SU-DHL-6 (cell line): Measurements from ENCODE around the gene WT1.

ENCODE experiments used
- H2AFZ ChIP-seq: fragments of 200-600 bp; sonication (generic); 2 replicates; pipeline ENCODE4 v1.6.1; 2014; ENCODE audit warnings: low read depth, mild to moderate bottlenecking, moderate library complexity, mixed read lengths, antibody characterized with exemption, low read length; ENCODE audit not compliant: severe bottlenecking
- H3F3A ChIP-seq: fragments of 200-600 bp; shearing (Covaris generic); 2 replicates; pipeline ENCODE4 v1.6.0; 2016; ENCODE audit warnings: antibody characterized with exemption, mild to moderate bottlenecking; ENCODE audit not compliant: insufficient read depth
- H3K27ac ChIP-seq: fragments of 200-600 bp; sonication (generic); 2 replicates; pipeline ENCODE4 v1.5.1; 2016; ENCODE audit warnings: low read depth, mild to moderate bottlenecking, low read length, moderate library complexity, mixed read lengths
- H3K27me3 ChIP-seq: fragments of 200-600 bp; sonication (generic), shearing (Covaris generic); 2 replicates; pipeline ENCODE4 v1.6.0; 2014; ENCODE audit warnings: mild to moderate bottlenecking, low read length
- H3K36me3 ChIP-seq: fragments of 200-600 bp; sonication (generic); 2 replicates; pipeline ENCODE4 v1.6.1; 2014; ENCODE audit warnings: mild to moderate bottlenecking, low read length, mixed read lengths
- H3K4me2 ChIP-seq: fragments of 300-600, 200-600 bp; shearing (Covaris generic), sonication (generic); 2 replicates; pipeline ENCODE4 v1.6.0; 2014; ENCODE audit warnings: low read length, low read depth, mild to moderate bottlenecking; ENCODE audit not compliant: poor library complexity, severe bottlenecking
- H3K4me3 ChIP-seq: fragments of 200-600 bp; sonication (generic); 2 replicates; pipeline ENCODE4 v1.5.1; 2014; ENCODE audit warnings: antibody characterized with exemption, low read length, mild to moderate bottlenecking, mixed read lengths; ENCODE audit not compliant: insufficient read depth, poor library complexity, severe bottlenecking
- H3K79me2 ChIP-seq: fragments of 200-600 bp; sonication (generic); 2 replicates; pipeline ENCODE4 v1.6.1; 2014; ENCODE audit warnings: mild to moderate bottlenecking, low read length, moderate library complexity; ENCODE audit not compliant: insufficient read depth
- H3K9ac ChIP-seq: fragments of 200-600 bp; sonication (generic); 2 replicates; pipeline ENCODE4 v1.7.0; 2014; ENCODE audit warnings: mild to moderate bottlenecking, low read length
- H3K9me2 ChIP-seq: fragments of 200-600 bp; sonication (generic); replicated peaks from 2 replicates; pipeline ENCODE4 v1.6.1; 2014; ENCODE audit warnings: low read length; ENCODE audit not compliant: insufficient read depth
- H3K9me3 ChIP-seq: fragments of 200-600 bp; sonication (generic); 2 replicates; pipeline ENCODE4 v1.6.1; 2014; ENCODE audit warnings: low read length, mixed read lengths; ENCODE audit not compliant: insufficient read depth
- H4K20me1 ChIP-seq: fragments of 200-600 bp; sonication (generic); 2 replicates; pipeline ENCODE4 v1.6.1; 2014; ENCODE audit warnings: low read depth, mild to moderate bottlenecking, antibody characterized with exemption, low read length, moderate library complexity, mixed read lengths
- EZH2phosphoT487 ChIP-seq: fragments of 200-600 bp; sonication (generic), shearing (Covaris generic); conservative IDR thresholded peaks from 2 replicates; pipeline ENCODE4 v1.6.1; 2018; ENCODE audit warnings: mild to moderate bottlenecking, antibody characterized with exemption, low read length, moderate library complexity, mixed read lengths
- TF ChIP-seq, protein P1 (sequence below): fragments of 200-600 bp; sonication (generic); IDR thresholded peaks from one replicate; pipeline ENCODE4 v1.5.1; 2017; ENCODE audit warnings: antibody characterized with exemption, mild to moderate bottlenecking, low read length, moderate library complexity; ENCODE audit not compliant: insufficient read depth, poor library complexity, severe bottlenecking

WT1 gene

DNA sequence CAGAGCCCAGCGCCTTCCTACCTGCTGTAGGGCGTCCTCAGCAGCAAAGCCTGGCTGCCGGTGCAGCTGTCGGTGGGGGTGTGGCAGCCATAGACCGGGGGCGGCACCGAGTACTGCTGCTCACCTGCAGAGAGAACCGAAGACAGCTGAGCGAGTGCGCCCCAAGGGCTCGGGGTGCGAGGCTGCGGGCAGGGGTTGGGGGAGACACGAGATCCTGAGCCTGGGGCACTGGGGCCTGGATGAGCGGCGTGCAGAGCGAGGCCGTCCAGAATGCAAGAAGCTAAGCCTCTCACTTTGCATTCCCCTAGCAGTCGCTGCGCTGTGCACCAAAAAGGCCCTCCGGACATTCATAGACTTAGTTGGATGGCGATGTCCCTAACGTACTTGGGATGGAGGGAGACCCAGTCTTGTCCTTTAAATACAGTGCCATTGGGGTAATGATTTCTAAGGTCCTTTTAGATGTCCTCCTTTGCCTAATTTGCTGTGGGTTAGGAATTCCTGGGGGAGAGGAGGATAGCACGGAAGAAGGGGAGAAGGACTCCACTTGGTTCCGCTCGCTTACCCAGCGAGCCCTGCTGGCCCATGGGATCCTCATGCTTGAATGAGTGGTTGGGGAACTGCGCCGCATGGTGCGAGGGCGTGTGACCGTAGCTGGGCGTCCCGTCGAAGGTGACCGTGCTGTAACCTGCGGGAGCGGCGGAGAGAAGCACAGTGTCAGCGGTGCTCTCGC lies 7.2 kb downstream of the WT1 start:
- Histone ChIP-seq H3K27ac (no peak overlapping the region), H3K79me2 (no peaks in the 10 kb centered on the region), H3K9me3 (no peaks in the 10 kb centered on the region), H3K9ac (no peak overlapping the region), H2AFZ (no peak overlapping the region), H3K9me2 (no peaks in the 10 kb centered on the region), H3F3A (no peaks in the 10 kb centered on the region), H3K27me3 (no peaks in the 10 kb centered on the region), H3K4me3 (no peak overlapping the region), H3K4me2 (no peak overlapping the region), H3K36me3 (no peaks in the 10 kb centered on the region), H4K20me1 (no peaks in the 10 kb centered on the region)
- TF ChIP-seq, protein P1, sequence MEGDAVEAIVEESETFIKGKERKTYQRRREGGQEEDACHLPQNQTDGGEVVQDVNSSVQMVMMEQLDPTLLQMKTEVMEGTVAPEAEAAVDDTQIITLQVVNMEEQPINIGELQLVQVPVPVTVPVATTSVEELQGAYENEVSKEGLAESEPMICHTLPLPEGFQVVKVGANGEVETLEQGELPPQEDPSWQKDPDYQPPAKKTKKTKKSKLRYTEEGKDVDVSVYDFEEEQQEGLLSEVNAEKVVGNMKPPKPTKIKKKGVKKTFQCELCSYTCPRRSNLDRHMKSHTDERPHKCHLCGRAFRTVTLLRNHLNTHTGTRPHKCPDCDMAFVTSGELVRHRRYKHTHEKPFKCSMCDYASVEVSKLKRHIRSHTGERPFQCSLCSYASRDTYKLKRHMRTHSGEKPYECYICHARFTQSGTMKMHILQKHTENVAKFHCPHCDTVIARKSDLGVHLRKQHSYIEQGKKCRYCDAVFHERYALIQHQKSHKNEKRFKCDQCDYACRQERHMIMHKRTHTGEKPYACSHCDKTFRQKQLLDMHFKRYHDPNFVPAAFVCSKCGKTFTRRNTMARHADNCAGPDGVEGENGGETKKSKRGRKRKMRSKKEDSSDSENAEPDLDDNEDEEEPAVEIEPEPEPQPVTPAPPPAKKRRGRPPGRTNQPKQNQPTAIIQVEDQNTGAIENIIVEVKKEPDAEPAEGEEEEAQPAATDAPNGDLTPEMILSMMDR: no peak
- no peak for TF ChIP-seq EZH2phosphoT487

GRCh38 chr11:32427616-32427934 lies 7.8 kb downstream of the WT1 start:
- TF ChIP-seq EZH2phosphoT487: no peak
- TF ChIP-seq, protein P1: no peak
- Histone ChIP-seq H3K79me2 (no peaks in the 10 kb centered on the region), H4K20me1 (no peaks in the 10 kb centered on the region), H3K4me2 (no peak overlapping the region), H3K9ac (no peak overlapping the region), H3F3A (no peaks in the 10 kb centered on the region), H2AFZ (no peak overlapping the region), H3K36me3 (no peaks in the 10 kb centered on the region), H3K27ac (no peak overlapping the region), H3K4me3 (no peak overlapping the region), H3K27me3 (no peaks in the 10 kb centered on the region), H3K9me2 (no peaks in the 10 kb centered on the region), H3K9me3 (no peaks in the 10 kb centered on the region)

GRCh38 chr11:32426819-32427615 lies 8.3 kb downstream of the WT1 start:
- Histone ChIP-seq H3K9me2 (no peaks in the 10 kb centered on the region), H3K36me3 (no peaks in the 10 kb centered on the region), H2AFZ (no peak overlapping the region), H3K27ac (no peak overlapping the region), H3K79me2 (no peaks in the 10 kb centered on the region), H4K20me1 (no peaks in the 10 kb centered on the region), H3K9me3 (no peaks in the 10 kb centered on the region), H3K4me2 (no peak overlapping the region), H3K27me3 (no peaks in the 10 kb centered on the region), H3K9ac (no peak overlapping the region), H3K4me3 (no peak overlapping the region), H3F3A (no peaks in the 10 kb centered on the region)
- TF ChIP-seq, protein P1: no peak
- TF ChIP-seq EZH2phosphoT487: no peak
